Transverse colon (tissue), 4 donors: ENCODE data around the gene MED29.

Experiments used
- CTCF ChIP-seq, 5 experiments: fragments of 200-600 bp in 3 of 5; fragments of 450-650 bp in 2 of 5; sonication (generic) in 3 of 5; IDR thresholded peaks; 1 replicate in 2 of 5; 2 replicates in 3 of 5; pipeline ENCODE4 v1.5.1; 2016 to 2017; ENCODE audit warnings: antibody characterized with exemption in 5 of 5, inconsistent platforms in 3 of 5, mild to moderate bottlenecking in 2 of 5, moderate library complexity in 1 of 5
- EP300 ChIP-seq: sonication (generic); formaldehyde crosslinking; IDR thresholded peaks from one replicate; pipeline ENCODE4 v1.6.1; 2017; ENCODE audit warnings: antibody characterized with exemption, low read depth
- POLR2A ChIP-seq: fragments of 450-650 bp; IDR thresholded peaks from one replicate; pipeline ENCODE4 v1.6.1; 2016; ENCODE audit warnings: antibody characterized with exemption, mild to moderate bottlenecking, moderate library complexity
- POLR2AphosphoS5 ChIP-seq, 3 donors: sonication (generic); formaldehyde crosslinking; IDR thresholded peaks; one replicate each; pipeline ENCODE4 v1.6.1; 2016; ENCODE audit warnings: antibody characterized with exemption in 3 of 3

- TF ChIP-seq POLR2A, result no peak
- no peak for TF ChIP-seq CTCF (IDR thresholded peaks at IDR 0.05)
- TF ChIP-seq EP300, result no peak
- TF ChIP-seq POLR2AphosphoS5 (IDR thresholded peaks at IDR 0.05), result no peak
These were observed 47.2 kb downstream of the MED29 start for GRCh38 chr19:39438270-39438934.
